Esophagus muscularis mucosa (tissue), 4 donors: ENCODE results near the gene DNAJC24. TPM values are rescaled to one million over a fixed set of nuclear protein-coding genes. Genes with fewer than 3 reads are reported as not detected.

Experiments used
- DNase-seq: peaks from one replicate; pipeline ENCODE4 v3.0.0-alpha.2; 2017; ENCODE audit errors: extremely low spot score
- H3K27ac ChIP-seq, 4 donors: fragments of 200-600 bp; sonication (generic); replicated peaks in 1 of 4; 1 replicate in 3 of 4; 2 replicates in 1 of 4; pipeline ENCODE4 v1.5.1; 2016 to 2019; ENCODE audit warnings: mild to moderate bottlenecking in 1 of 4
- H3K27me3 ChIP-seq, 4 donors: fragments of 200-600 bp; sonication (generic); one replicate each; pipeline versions ENCODE4 v1.5.1 to v1.6.0; 2016 to 2019
- H3K36me3 ChIP-seq, 4 donors: fragments of 200-600 bp; sonication (generic); one replicate each; pipeline ENCODE4 v1.5.1; 2016 to 2019
- H3K4me1 ChIP-seq, 4 donors: fragments of 200-600 bp; sonication (generic); one replicate each; pipeline ENCODE4 v1.5.1; 2016 to 2019
- H3K4me3 ChIP-seq, 4 donors: fragments of 200-600 bp; sonication (generic); 1 replicate in 2 of 4; 2 replicates in 2 of 4; pipeline ENCODE4 v1.5.1; 2016 to 2019; ENCODE audit warnings: mild to moderate bottlenecking in 4 of 4, moderate library complexity in 1 of 4
- H3K9me3 ChIP-seq, 4 donors: fragments of 200-600 bp; sonication (generic); 1 replicate in 3 of 4; 2 replicates in 1 of 4; pipeline ENCODE4 v1.5.1; 2016 to 2019
- CTCF ChIP-seq, 3 experiments: fragments of 200-600 bp in 2 of 3; fragments of 450-650 bp in 1 of 3; sonication (generic) in 2 of 3; IDR thresholded peaks; one replicate each; pipeline ENCODE4 v1.5.1; 2017 to 2019; ENCODE audit warnings: antibody characterized with exemption in 3 of 3, mild to moderate bottlenecking in 2 of 3, moderate library complexity in 1 of 3
- EP300 ChIP-seq: sonication (generic); formaldehyde crosslinking; IDR thresholded peaks from one replicate; pipeline ENCODE4 v1.6.1; 2017; ENCODE audit warnings: antibody characterized with exemption
- POLR2A ChIP-seq: fragments of 450-650 bp; IDR thresholded peaks from one replicate; pipeline ENCODE4 v1.6.1; 2017; ENCODE audit warnings: antibody characterized with exemption, moderate library complexity, mild to moderate bottlenecking, low read depth
- POLR2AphosphoS5 ChIP-seq, 2 donors: sonication (generic); formaldehyde crosslinking; IDR thresholded peaks; one replicate each; pipeline ENCODE4 v1.6.1; 2017; ENCODE audit warnings: antibody characterized with exemption in 2 of 2
- WGBS: methylation state at CpG from one replicate; pipeline ENCODE4 v1.1.5; 2018; 5-methylcytosine and 5-hydroxymethylcytosine counted together
- intact Hi-C: fragments of 100-400 bp; cut with DNase I; formaldehyde crosslinking; loops from one replicate; pipeline ENCODE4 v1.15.1; 2023
- total RNA-seq, 4 donors: library from RNA; depleted of rRNA; stranded (reverse); fragments of >200 nt; gene quantifications; one replicate each; pipeline versions ENCODE4 v1.1.0 to v1.2.1, GENCODE V29; 2016

DNAJC24 gene
- total RNA-seq, 4 donors from 2014 or later = 13.9 to 27.0 (median 15.2) TPM

GRCh38 chr11:31437742-31438435, 68.2 kb downstream of the DNAJC24 start:
- H3K36me3 ChIP-seq = no peaks in the 10 kb centered on the region
- no peaks in the 10 kb centered on the region for H3K4me1 ChIP-seq
- DNase-seq = no peak
- TF ChIP-seq POLR2AphosphoS5 (IDR thresholded peaks at IDR 0.05) = no peak
- TF ChIP-seq EP300 = no peak
- no peak for TF ChIP-seq CTCF (IDR thresholded peaks at IDR 0.05)
- no peak for TF ChIP-seq POLR2A
- no peak overlapping the region for H3K27ac ChIP-seq
- 97% methylated on average over 2 of the region's 2 CpGs for WGBS
- no peaks in the 10 kb centered on the region for H3K27me3 ChIP-seq
- H3K4me3 ChIP-seq = no peak overlapping the region
- no peaks in the 10 kb centered on the region for H3K9me3 ChIP-seq
- intact Hi-C loops = no loop called here

- Histone ChIP-seq H3K27ac (no peak overlapping the region), H3K4me1 (no peaks in the 10 kb centered on the region), H3K4me3 (no peak overlapping the region), H3K9me3 (no peaks in the 10 kb centered on the region), H3K36me3 (no peaks in the 10 kb centered on the region), H3K27me3 (no peaks in the 10 kb centered on the region)
- TF ChIP-seq CTCF (IDR thresholded peaks at IDR 0.05) = no peak
- no peak for TF ChIP-seq POLR2A
- no peak for TF ChIP-seq POLR2AphosphoS5 (IDR thresholded peaks at IDR 0.05)
- TF ChIP-seq EP300 = no peak
- intact Hi-C loops = no loop called here
- no peak for DNase-seq
Measured at GRCh38 chr11:31441296-31441695, 71.6 kb downstream of the DNAJC24 start.

GRCh38 chr11:31442086-31442485, 72.4 kb downstream of the DNAJC24 start:
- TF ChIP-seq CTCF (IDR thresholded peaks at IDR 0.05) (no peak), POLR2A (no peak), POLR2AphosphoS5 (IDR thresholded peaks at IDR 0.05) (no peak), EP300 (no peak)
- Histone ChIP-seq H3K27ac (no peak overlapping the region), H3K36me3 (no peaks in the 10 kb centered on the region), H3K4me1 (no peaks in the 10 kb centered on the region), H3K9me3 (no peaks in the 10 kb centered on the region), H3K27me3 (no peaks in the 10 kb centered on the region), H3K4me3 (no peak overlapping the region)
- no peak for DNase-seq
- intact Hi-C loops = no loop called here
- 74% methylated on average over 2 of the region's 2 CpGs for WGBS

- intact Hi-C loops = no loop called here
- no peak for TF ChIP-seq CTCF (IDR thresholded peaks at IDR 0.05)
- no peak for TF ChIP-seq POLR2A
- TF ChIP-seq POLR2AphosphoS5 (IDR thresholded peaks at IDR 0.05) = no peak
- no peak for TF ChIP-seq EP300
- no peak overlapping the region for H3K27ac ChIP-seq
- no peak for DNase-seq
- no peak overlapping the region for H3K4me3 ChIP-seq
- H3K4me1 ChIP-seq = no peaks in the 10 kb centered on the region
- H3K9me3 ChIP-seq = no peaks in the 10 kb centered on the region
- peaks cover 0 to 8% (median 0%) of the 10 kb centered on the region in 4 donors for H3K36me3 ChIP-seq
- no peaks in the 10 kb centered on the region for H3K27me3 ChIP-seq
- WGBS = 97% methylated on average over 3 of the region's 3 CpGs
Measured at GRCh38 chr11:31443802-31444201, 74.1 kb downstream of the DNAJC24 start.

- no peak for DNase-seq
- TF ChIP-seq POLR2AphosphoS5 (IDR thresholded peaks at IDR 0.05) = no peak
- no peak for TF ChIP-seq POLR2A
- TF ChIP-seq CTCF (IDR thresholded peaks at IDR 0.05) = no peak
- TF ChIP-seq EP300 = no peak
- Histone ChIP-seq H3K4me1 (no peaks in the 10 kb centered on the region), H3K4me3 (no peak overlapping the region), H3K9me3 (no peaks in the 10 kb centered on the region), H3K36me3 (peaks cover 0 to 8% (median 0%) of the 10 kb centered on the region in 4 donors), H3K27ac (no peak overlapping the region), H3K27me3 (no peaks in the 10 kb centered on the region)
- 91% methylated on average over 4 of the region's 4 CpGs for WGBS
- intact Hi-C loops = no loop called here
Measured at GRCh38 chr11:31445621-31446020, 76.0 kb downstream of the DNAJC24 start.
